H9 (cell line): ENCODE results near the gene ADSS1. TPM values are rescaled to one million over a fixed set of nuclear protein-coding genes. Genes with fewer than 3 reads are reported as not detected.

Experiments
- DNase-seq: peaks from one replicate; pipeline ENCODE4 v3.0.0-alpha.2; 2017
- H2AFZ ChIP-seq: one replicate; pipeline ENCODE4 v1.6.1; 2013; ENCODE audit warnings: mild to moderate bottlenecking, low read length, control low read depth, moderate library complexity
- H2AK5ac ChIP-seq: 2 replicates; pipeline ENCODE4 v1.6.1; 2013; ENCODE audit warnings: low read length, control low read depth, mixed read lengths; ENCODE audit not compliant: insufficient read length
- H2BK120ac ChIP-seq: one replicate; pipeline ENCODE4 v1.6.1; 2013; ENCODE audit warnings: low read depth, mild to moderate bottlenecking, low read length, control low read depth, inconsistent platforms; ENCODE audit not compliant: poor library complexity, severe bottlenecking
- H2BK12ac ChIP-seq: 2 replicates; pipeline ENCODE4 v1.6.1; 2013; ENCODE audit warnings: low read length, control low read depth, mixed read lengths, low read depth; ENCODE audit not compliant: insufficient read length
- H2BK15ac ChIP-seq: 2 replicates; pipeline ENCODE4 v1.6.1; 2013; ENCODE audit warnings: low read depth, low read length, control low read depth
- H2BK20ac ChIP-seq: one replicate; pipeline ENCODE4 v1.6.1; 2013; ENCODE audit warnings: low read depth, mild to moderate bottlenecking, low read length, control low read depth, inconsistent platforms; ENCODE audit not compliant: poor library complexity, severe bottlenecking
- H2BK5ac ChIP-seq: 2 replicates; pipeline ENCODE4 v1.6.1; 2013; ENCODE audit warnings: low read length, control low read depth, mixed read lengths; ENCODE audit not compliant: insufficient read length
- H3K14ac ChIP-seq: 2 replicates; pipeline ENCODE4 v1.6.1; 2013; ENCODE audit warnings: low read length, control low read depth; ENCODE audit not compliant: insufficient read depth
- H3K18ac ChIP-seq: 2 replicates; pipeline ENCODE4 v1.6.1; 2013; ENCODE audit warnings: low read depth, mild to moderate bottlenecking, mixed read lengths, low read length, control low read depth; ENCODE audit not compliant: insufficient read length
- H3K23ac ChIP-seq: 2 replicates; pipeline ENCODE4 v1.6.1; 2013; ENCODE audit warnings: low read length, control low read depth, mixed read lengths, low read depth; ENCODE audit not compliant: insufficient read length
- H3K23me2 ChIP-seq: 2 replicates; pipeline ENCODE4 v1.6.1; 2013; ENCODE audit warnings: low read depth, mild to moderate bottlenecking, mixed read lengths, low read length, control low read depth; ENCODE audit not compliant: insufficient read length, poor library complexity, severe bottlenecking
- H3K27ac ChIP-seq: 2 replicates; pipeline ENCODE4 v1.5.1; 2013; ENCODE audit warnings: low read length, control low read depth, mixed read lengths, low read depth; ENCODE audit not compliant: insufficient read length
- H3K27me3 ChIP-seq: 2 replicates; pipeline ENCODE4 v1.6.1; 2013; ENCODE audit warnings: low read length, control low read depth, inconsistent platforms; ENCODE audit not compliant: insufficient read depth
- H3K4ac ChIP-seq: 2 replicates; pipeline ENCODE4 v1.6.1; 2013; ENCODE audit warnings: low read depth, mild to moderate bottlenecking, control low read depth, inconsistent platforms, low read length, moderate library complexity
- H3K4me1 ChIP-seq: 2 replicates; pipeline ENCODE4 v1.6.1; 2013; ENCODE audit warnings: low read length, control low read depth, inconsistent platforms; ENCODE audit not compliant: insufficient read depth
- H3K4me2 ChIP-seq: 2 replicates; pipeline ENCODE4 v1.6.1; 2013; ENCODE audit warnings: low read length, control low read depth, mixed read lengths; ENCODE audit not compliant: insufficient read length, insufficient read depth
- H3K56ac ChIP-seq: 2 replicates; pipeline ENCODE4 v1.6.1; 2013; ENCODE audit warnings: low read depth, mild to moderate bottlenecking, mixed read lengths, low read length, control low read depth; ENCODE audit not compliant: insufficient read length
- H3K79me1 ChIP-seq: 2 replicates; pipeline ENCODE4 v1.6.1; 2013; ENCODE audit warnings: low read depth, mild to moderate bottlenecking, moderate library complexity, low read length, control low read depth, inconsistent platforms; ENCODE audit not compliant: insufficient read depth, poor library complexity, severe bottlenecking
- H3K79me2 ChIP-seq: 2 replicates; pipeline ENCODE4 v1.6.1; 2013; ENCODE audit warnings: low read length, control low read depth, inconsistent platforms; ENCODE audit not compliant: insufficient read depth
- H3K9ac ChIP-seq: 2 replicates; pipeline ENCODE4 v1.6.1; 2013; ENCODE audit warnings: low read length, control low read depth, mixed read lengths; ENCODE audit not compliant: insufficient read length; ENCODE audit errors: extremely low read depth
- H3K9me3 ChIP-seq: one replicate; pipeline ENCODE4 v1.6.1; 2013; ENCODE audit warnings: low read depth, low read length, inconsistent platforms; ENCODE audit not compliant: control insufficient read depth
- H3T11ph ChIP-seq: one replicate; pipeline ENCODE4 v1.6.1; 2013; ENCODE audit warnings: mild to moderate bottlenecking, low read length, control low read depth, inconsistent platforms
- H4K20me1 ChIP-seq: one replicate; pipeline ENCODE4 v1.6.1; 2013; ENCODE audit not compliant: control insufficient read depth, insufficient read length, insufficient read depth
- H4K5ac ChIP-seq: 2 replicates; pipeline ENCODE4 v1.6.1; 2013; ENCODE audit warnings: low read depth, mild to moderate bottlenecking, mixed read lengths, low read length, control low read depth; ENCODE audit not compliant: insufficient read length
- H4K8ac ChIP-seq: replicated peaks from 2 replicates; pipeline ENCODE4 v1.6.1; 2013; ENCODE audit warnings: low read length, control low read depth, mixed read lengths, low read depth; ENCODE audit not compliant: insufficient read length
- H4K91ac ChIP-seq: 2 replicates; pipeline ENCODE4 v1.6.1; 2013; ENCODE audit warnings: low read depth, mild to moderate bottlenecking, moderate library complexity, mixed read lengths, low read length, control low read depth; ENCODE audit not compliant: insufficient read length
- H3K27ac Mint-ChIP-seq, 3 experiments: 2 replicates in 2 of 3; 3 replicates in 1 of 3; pipeline ENCODE4 v1.8.0; 2020 to 2021; ENCODE audit warnings: mixed read lengths in 3 of 3, mild to moderate bottlenecking in 1 of 3, moderate library complexity in 1 of 3
- H3K27me3 Mint-ChIP-seq: 2 replicates; pipeline ENCODE4 v1.8.0; 2021; ENCODE audit warnings: low read depth, mild to moderate bottlenecking, moderate library complexity, mixed read lengths
- H3K36me3 Mint-ChIP-seq, 3 experiments: 2 replicates in 2 of 3; 3 replicates in 1 of 3; pipeline ENCODE4 v1.8.0; 2020 to 2021; ENCODE audit warnings: low read depth in 3 of 3, mixed read lengths in 3 of 3; ENCODE audit not compliant: insufficient read depth in 1 of 3
- H3K4me1 Mint-ChIP-seq, 2 experiments: 2 replicates each; pipeline ENCODE4 v1.8.0; 2020; ENCODE audit warnings: mixed read lengths in 2 of 2
- H3K4me3 Mint-ChIP-seq, 2 experiments: 2 replicates in 1 of 2; 3 replicates in 1 of 2; pipeline ENCODE4 v1.8.0; 2020 to 2021; ENCODE audit warnings: mild to moderate bottlenecking in 2 of 2, mixed read lengths in 2 of 2, moderate library complexity in 1 of 2
- H3K9me3 Mint-ChIP-seq, 2 experiments: 2 replicates in 1 of 2; 3 replicates in 1 of 2; pipeline ENCODE4 v1.8.0; 2020; ENCODE audit warnings: mild to moderate bottlenecking in 2 of 2, mixed read lengths in 2 of 2, moderate library complexity in 1 of 2
- WGBS: extraction: QIAGEN DNeasy Blood & Tissue Kit; methylation state at CpG from one replicate; pipeline ENCODE4 v1.1.7; 2013; ENCODE audit warnings: missing lambda C conversion rate, low lambda C conversion rate, mixed read lengths; ENCODE audit not compliant: insufficient read length; ENCODE audit errors: extremely low coverage; 5-methylcytosine and 5-hydroxymethylcytosine counted together
- total RNA-seq: library from RNA; stranded (reverse); gene quantifications from 2 replicates; pipeline ENCODE4 v1.2.1, GENCODE V29; 2021
- TF ChIP-seq, protein P1 (sequence below): fragments of 200-600 bp; sonication (generic); conservative IDR thresholded peaks from 3 replicates; pipeline ENCODE4 v1.8.0; 2021; ENCODE audit warnings: antibody characterized with exemption, mild to moderate bottlenecking

Gene ADSS1
- total RNA-seq, 1 experiment from 2014 or later: 8.5 TPM

GRCh38 chr14:104794099-104794498 lies 70.1 kb downstream of the ADSS1 start:
- Mint-ChIP-seq H3K9me3 (no peaks in the 10 kb centered on the region; a peak in 1 of 5 replicates), H3K27ac (no peak overlapping the region; a peak in 1 of 7 replicates), H3K4me3 (peak overlapping the region; percentile 75 to 89), H3K36me3 (peaks cover 6 to 19% (median 16%) of the 10 kb centered on the region in 3 experiments; a peak in 6 of 7 replicates), H3K27me3 (peaks cover 32% of the 10 kb centered on the region), H3K4me1 (peaks cover 28 to 52% of the 10 kb centered on the region in 2 experiments)
- H3K4me1 ChIP-seq: peaks cover 6% of the 10 kb centered on the region; the same call in 1 of the 2 replicates
- DNase-seq: peak; percentile 79
- H3K79me1 ChIP-seq: peaks cover 3% of the 10 kb centered on the region
- no peak overlapping the region for H3K14ac ChIP-seq
- peaks cover 6% of the 10 kb centered on the region; the same call in 1 of the 2 replicates for H3K27me3 ChIP-seq
- H3K79me2 ChIP-seq: no peaks in the 10 kb centered on the region; the same call in 1 of the 2 replicates
- H3K27ac ChIP-seq: no peak overlapping the region
- H4K91ac ChIP-seq: no peak overlapping the region
- WGBS: no CpG with 5 or more reads among the region's 15 CpGs
- H2AFZ ChIP-seq: no peak overlapping the region
- H3K9me3 ChIP-seq: no peaks in the 10 kb centered on the region
- no peak overlapping the region for H3K23ac ChIP-seq
- H3K18ac ChIP-seq: no peak overlapping the region
- no peak overlapping the region for H3K4ac ChIP-seq
- TF ChIP-seq, protein P1, sequence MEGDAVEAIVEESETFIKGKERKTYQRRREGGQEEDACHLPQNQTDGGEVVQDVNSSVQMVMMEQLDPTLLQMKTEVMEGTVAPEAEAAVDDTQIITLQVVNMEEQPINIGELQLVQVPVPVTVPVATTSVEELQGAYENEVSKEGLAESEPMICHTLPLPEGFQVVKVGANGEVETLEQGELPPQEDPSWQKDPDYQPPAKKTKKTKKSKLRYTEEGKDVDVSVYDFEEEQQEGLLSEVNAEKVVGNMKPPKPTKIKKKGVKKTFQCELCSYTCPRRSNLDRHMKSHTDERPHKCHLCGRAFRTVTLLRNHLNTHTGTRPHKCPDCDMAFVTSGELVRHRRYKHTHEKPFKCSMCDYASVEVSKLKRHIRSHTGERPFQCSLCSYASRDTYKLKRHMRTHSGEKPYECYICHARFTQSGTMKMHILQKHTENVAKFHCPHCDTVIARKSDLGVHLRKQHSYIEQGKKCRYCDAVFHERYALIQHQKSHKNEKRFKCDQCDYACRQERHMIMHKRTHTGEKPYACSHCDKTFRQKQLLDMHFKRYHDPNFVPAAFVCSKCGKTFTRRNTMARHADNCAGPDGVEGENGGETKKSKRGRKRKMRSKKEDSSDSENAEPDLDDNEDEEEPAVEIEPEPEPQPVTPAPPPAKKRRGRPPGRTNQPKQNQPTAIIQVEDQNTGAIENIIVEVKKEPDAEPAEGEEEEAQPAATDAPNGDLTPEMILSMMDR: no peak
- no peak overlapping the region for H2BK15ac ChIP-seq
- peak overlapping the region; percentile 58 for H3K4me2 ChIP-seq
- H2BK120ac ChIP-seq: no peak overlapping the region
- H3T11ph ChIP-seq: no peak overlapping the region
- H3K9ac ChIP-seq: no peak overlapping the region
- no peak overlapping the region for H3K56ac ChIP-seq
- no peaks in the 10 kb centered on the region for H4K20me1 ChIP-seq
- H2BK20ac ChIP-seq: no peak overlapping the region
- H4K8ac ChIP-seq: no peak overlapping the region
- no peak overlapping the region for H2BK12ac ChIP-seq
- H3K23me2 ChIP-seq: peaks cover 8% of the 10 kb centered on the region
- H2BK5ac ChIP-seq: no peak overlapping the region
- H2AK5ac ChIP-seq: no peak overlapping the region
- H4K5ac ChIP-seq: no peak overlapping the region
